OCI-LY3 (cell line): ENCODE measurements around the gene IQGAP2.

Experiments
- H2AFZ ChIP-seq: fragments of 200-600, 300-600 bp; shearing (Covaris generic); 2 replicates; pipeline ENCODE4 v1.6.0; 2014; ENCODE audit warnings: antibody characterized with exemption, low read depth, low read length
- H3K27ac ChIP-seq: fragments of 200-600, 300-600 bp; sonication (generic); 2 replicates; pipeline ENCODE4 v1.5.1; 2014; ENCODE audit warnings: mild to moderate bottlenecking, low read length, moderate library complexity, mixed read lengths
- H3K27me3 ChIP-seq: fragments of 200-600, 300-600 bp; sonication (generic); 2 replicates; pipeline ENCODE4 v1.6.1; 2014; ENCODE audit warnings: low read depth, low read length, mixed read lengths
- H3K36me3 ChIP-seq: fragments of 200-600, 300-600 bp; sonication (generic); replicated peaks from 2 replicates; pipeline ENCODE3; 2014; ENCODE audit warnings: low read depth, low read length, mixed read lengths
- H3K4me1 ChIP-seq: fragments of 300-600, 200-600 bp; sonication (generic); 2 replicates; pipeline ENCODE4 v1.6.1; 2014; ENCODE audit warnings: low read length, mixed read lengths
- H3K4me2 ChIP-seq: fragments of 200-600, 300-600 bp; sonication (generic); 2 replicates; pipeline ENCODE4 v1.6.1; 2014; ENCODE audit warnings: low read length, mixed read lengths
- H3K4me3 ChIP-seq: fragments of 300-600, 200-600 bp; sonication (generic); 2 replicates; pipeline ENCODE4 v1.5.1; 2014; ENCODE audit warnings: antibody characterized with exemption, mild to moderate bottlenecking, low read length, moderate library complexity
- H3K79me2 ChIP-seq: fragments of 300-600, 200-600 bp; shearing (Covaris generic); 2 replicates; pipeline ENCODE4 v1.6.1; 2014; ENCODE audit warnings: mild to moderate bottlenecking, low read length, mixed read lengths
- H3K9ac ChIP-seq: fragments of 300-600, 200-600 bp; shearing (Covaris generic); 2 replicates; pipeline ENCODE4 v1.6.0; 2014; ENCODE audit warnings: mild to moderate bottlenecking, low read length, moderate library complexity
- H3K9me3 ChIP-seq: fragments of 200-600, 300-600 bp; shearing (Covaris generic); 2 replicates; pipeline ENCODE4 v1.6.1; 2014; ENCODE audit warnings: low read length, mixed read lengths; ENCODE audit not compliant: insufficient read depth
- H4K20me1 ChIP-seq: fragments of 200-600, 300-600 bp; sonication (generic); 2 replicates; pipeline ENCODE4 v1.6.1; 2016; ENCODE audit warnings: low read length, mixed read lengths; ENCODE audit not compliant: insufficient read depth
- EZH2phosphoT487 ChIP-seq: fragments of 200-600 bp; shearing (Covaris generic); IDR thresholded peaks from 2 replicates; pipeline ENCODE4 v1.6.1; 2018; ENCODE audit warnings: antibody characterized with exemption, mixed run types, low read depth
- TF ChIP-seq, protein P1 (sequence below): fragments of 200-600, 300-600 bp; sonication (generic); IDR thresholded peaks from 2 replicates; pipeline ENCODE4 v1.5.1; 2014; ENCODE audit warnings: antibody characterized with exemption, low read length, low read depth

Gene IQGAP2

DNA sequence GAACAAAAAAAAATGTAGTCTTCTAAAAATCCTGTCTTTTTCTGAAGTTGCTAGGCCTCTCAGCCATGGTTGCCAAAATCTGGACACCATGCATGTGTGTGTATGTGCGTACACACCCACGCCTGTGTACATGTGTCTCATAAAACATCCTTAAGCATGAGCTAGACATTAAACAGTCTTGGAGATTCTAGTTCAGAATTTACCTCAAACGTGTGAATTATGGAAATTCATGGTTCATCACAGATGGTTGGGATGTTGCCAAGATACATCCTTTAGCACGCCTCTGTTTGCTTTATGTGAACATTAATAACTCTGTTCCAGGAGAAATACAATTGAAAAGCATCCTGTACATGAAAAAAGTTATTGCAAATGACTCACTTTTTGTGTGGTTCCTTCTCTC, 167.1 kb downstream of the IQGAP2 start:
- no peak overlapping the region for H3K9ac ChIP-seq

DNA sequence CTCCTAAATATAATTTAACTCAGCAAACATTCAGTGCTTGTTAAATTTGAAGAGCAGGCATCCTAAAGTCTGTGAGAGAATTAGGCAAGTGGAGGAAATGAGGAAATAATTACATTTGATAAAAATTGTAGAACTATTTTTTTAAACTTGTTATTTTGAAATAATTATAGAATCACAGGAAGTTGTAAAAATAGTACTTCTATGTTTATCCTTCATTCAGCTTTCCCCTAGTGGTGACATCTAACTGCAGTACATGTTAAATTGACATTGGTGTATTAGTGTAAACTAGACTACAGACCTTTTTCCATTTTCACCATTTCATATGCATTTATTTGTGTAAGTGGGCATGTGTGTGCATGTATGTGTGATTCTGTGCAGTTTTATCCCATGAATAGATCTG, 168.5 kb downstream of the IQGAP2 start:
- no peak overlapping the region for H3K27ac ChIP-seq
- no peak overlapping the region for H2AFZ ChIP-seq
- no peaks in the 10 kb centered on the region for H3K4me1 ChIP-seq
- no peaks in the 10 kb centered on the region for H3K79me2 ChIP-seq
- TF ChIP-seq, protein P1, sequence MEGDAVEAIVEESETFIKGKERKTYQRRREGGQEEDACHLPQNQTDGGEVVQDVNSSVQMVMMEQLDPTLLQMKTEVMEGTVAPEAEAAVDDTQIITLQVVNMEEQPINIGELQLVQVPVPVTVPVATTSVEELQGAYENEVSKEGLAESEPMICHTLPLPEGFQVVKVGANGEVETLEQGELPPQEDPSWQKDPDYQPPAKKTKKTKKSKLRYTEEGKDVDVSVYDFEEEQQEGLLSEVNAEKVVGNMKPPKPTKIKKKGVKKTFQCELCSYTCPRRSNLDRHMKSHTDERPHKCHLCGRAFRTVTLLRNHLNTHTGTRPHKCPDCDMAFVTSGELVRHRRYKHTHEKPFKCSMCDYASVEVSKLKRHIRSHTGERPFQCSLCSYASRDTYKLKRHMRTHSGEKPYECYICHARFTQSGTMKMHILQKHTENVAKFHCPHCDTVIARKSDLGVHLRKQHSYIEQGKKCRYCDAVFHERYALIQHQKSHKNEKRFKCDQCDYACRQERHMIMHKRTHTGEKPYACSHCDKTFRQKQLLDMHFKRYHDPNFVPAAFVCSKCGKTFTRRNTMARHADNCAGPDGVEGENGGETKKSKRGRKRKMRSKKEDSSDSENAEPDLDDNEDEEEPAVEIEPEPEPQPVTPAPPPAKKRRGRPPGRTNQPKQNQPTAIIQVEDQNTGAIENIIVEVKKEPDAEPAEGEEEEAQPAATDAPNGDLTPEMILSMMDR, result no peak
- TF ChIP-seq EZH2phosphoT487, result no peak
- H4K20me1 ChIP-seq, result no peaks in the 10 kb centered on the region
- no peaks in the 10 kb centered on the region for H3K9me3 ChIP-seq
- H3K9ac ChIP-seq, result no peak overlapping the region
- H3K4me2 ChIP-seq, result no peak overlapping the region
- no peaks in the 10 kb centered on the region for H3K27me3 ChIP-seq
- H3K36me3 ChIP-seq, result no peaks in the 10 kb centered on the region
- no peak overlapping the region for H3K4me3 ChIP-seq

More for the DNA sequence above, 167.1 kb downstream of the IQGAP2 start:
- TF ChIP-seq, protein P1, result no peak
- no peak for TF ChIP-seq EZH2phosphoT487
- Histone ChIP-seq H3K27me3 (no peaks in the 10 kb centered on the region), H3K79me2 (no peaks in the 10 kb centered on the region), H4K20me1 (no peaks in the 10 kb centered on the region), H2AFZ (no peak overlapping the region), H3K9me3 (no peaks in the 10 kb centered on the region), H3K4me1 (no peaks in the 10 kb centered on the region), H3K4me2 (no peak overlapping the region), H3K4me3 (no peak overlapping the region), H3K27ac (no peak overlapping the region), H3K36me3 (no peaks in the 10 kb centered on the region)

DNA sequence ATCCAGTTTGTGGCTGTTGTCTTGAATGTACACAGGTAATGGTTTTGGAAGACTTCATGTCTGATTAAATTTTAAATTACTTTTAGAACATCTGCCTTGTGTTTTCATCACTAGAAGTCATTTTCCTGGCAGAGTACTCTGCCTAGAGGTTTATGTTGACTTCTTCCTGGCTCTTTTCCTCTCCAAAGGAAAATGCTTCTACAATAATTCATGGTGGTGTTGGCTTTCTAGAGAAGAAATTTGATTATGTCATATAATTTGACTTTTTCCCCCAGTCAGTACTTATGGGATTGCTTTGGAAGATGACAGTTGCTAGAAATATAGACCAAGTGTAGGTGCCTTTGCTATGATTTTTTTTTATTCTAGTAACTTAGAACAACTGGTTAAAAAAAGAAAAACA, 173.4 kb downstream of the IQGAP2 start:
- Histone ChIP-seq H3K79me2 (no peaks in the 10 kb centered on the region), H4K20me1 (no peaks in the 10 kb centered on the region), H3K9ac (no peak overlapping the region), H3K4me2 (no peak overlapping the region), H3K9me3 (no peaks in the 10 kb centered on the region), H3K27ac (no peak overlapping the region), H3K27me3 (no peaks in the 10 kb centered on the region), H3K4me3 (no peak overlapping the region), H3K36me3 (no peaks in the 10 kb centered on the region), H3K4me1 (peaks cover 3% of the 10 kb centered on the region), H2AFZ (no peak overlapping the region)
- no peak for TF ChIP-seq EZH2phosphoT487
- TF ChIP-seq, protein P1, result no peak

DNA sequence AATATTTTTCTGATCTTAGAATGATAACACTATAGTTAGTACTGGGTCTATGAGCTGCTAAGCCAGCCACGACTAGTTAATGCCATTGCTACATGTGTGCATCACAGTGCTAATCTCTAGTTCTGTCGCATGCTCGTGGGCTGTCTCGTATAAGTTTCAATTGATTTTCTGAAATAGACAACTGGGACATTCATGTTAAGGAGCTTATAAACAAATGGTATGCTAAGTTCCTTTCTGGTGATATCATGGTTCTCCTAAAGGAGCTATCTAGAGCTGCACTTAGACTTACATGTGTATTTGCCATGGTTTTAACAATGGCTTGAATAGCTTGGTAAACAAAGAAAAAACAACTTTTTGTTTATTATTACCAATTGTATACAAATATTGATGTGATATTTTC, 173.9 kb downstream of the IQGAP2 start:
- H3K4me2 ChIP-seq, result no peak overlapping the region
- H3K9ac ChIP-seq, result no peak overlapping the region
- H3K36me3 ChIP-seq, result no peaks in the 10 kb centered on the region
- H3K4me1 ChIP-seq, result peaks cover 8% of the 10 kb centered on the region
- TF ChIP-seq EZH2phosphoT487, result no peak
- TF ChIP-seq, protein P1, result no peak
- H3K27me3 ChIP-seq, result no peaks in the 10 kb centered on the region
- no peak overlapping the region for H2AFZ ChIP-seq
- H3K27ac ChIP-seq, result no peak overlapping the region
- H4K20me1 ChIP-seq, result no peaks in the 10 kb centered on the region
- H3K79me2 ChIP-seq, result no peaks in the 10 kb centered on the region
- no peak overlapping the region for H3K4me3 ChIP-seq
- H3K9me3 ChIP-seq, result no peaks in the 10 kb centered on the region
